GDM1 (cell line): ENCODE data around the gene TRIM4.
"Not testable (repeated sequence)": the region's sequence is repeated elsewhere in the genome, so short reads cannot be mapped to it uniquely, and the experiment has no call there.

Experiments
- DNase-seq: peaks from one replicate; lab custom pipeline; 2025; lab: John Stamatoyannopoulos, UW

The TRIM4 gene, protein sequence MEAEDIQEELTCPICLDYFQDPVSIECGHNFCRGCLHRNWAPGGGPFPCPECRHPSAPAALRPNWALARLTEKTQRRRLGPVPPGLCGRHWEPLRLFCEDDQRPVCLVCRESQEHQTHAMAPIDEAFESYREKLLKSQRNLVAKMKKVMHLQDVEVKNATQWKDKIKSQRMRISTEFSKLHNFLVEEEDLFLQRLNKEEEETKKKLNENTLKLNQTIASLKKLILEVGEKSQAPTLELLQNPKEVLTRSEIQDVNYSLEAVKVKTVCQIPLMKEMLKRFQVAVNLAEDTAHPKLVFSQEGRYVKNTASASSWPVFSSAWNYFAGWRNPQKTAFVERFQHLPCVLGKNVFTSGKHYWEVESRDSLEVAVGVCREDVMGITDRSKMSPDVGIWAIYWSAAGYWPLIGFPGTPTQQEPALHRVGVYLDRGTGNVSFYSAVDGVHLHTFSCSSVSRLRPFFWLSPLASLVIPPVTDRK

DNA sequence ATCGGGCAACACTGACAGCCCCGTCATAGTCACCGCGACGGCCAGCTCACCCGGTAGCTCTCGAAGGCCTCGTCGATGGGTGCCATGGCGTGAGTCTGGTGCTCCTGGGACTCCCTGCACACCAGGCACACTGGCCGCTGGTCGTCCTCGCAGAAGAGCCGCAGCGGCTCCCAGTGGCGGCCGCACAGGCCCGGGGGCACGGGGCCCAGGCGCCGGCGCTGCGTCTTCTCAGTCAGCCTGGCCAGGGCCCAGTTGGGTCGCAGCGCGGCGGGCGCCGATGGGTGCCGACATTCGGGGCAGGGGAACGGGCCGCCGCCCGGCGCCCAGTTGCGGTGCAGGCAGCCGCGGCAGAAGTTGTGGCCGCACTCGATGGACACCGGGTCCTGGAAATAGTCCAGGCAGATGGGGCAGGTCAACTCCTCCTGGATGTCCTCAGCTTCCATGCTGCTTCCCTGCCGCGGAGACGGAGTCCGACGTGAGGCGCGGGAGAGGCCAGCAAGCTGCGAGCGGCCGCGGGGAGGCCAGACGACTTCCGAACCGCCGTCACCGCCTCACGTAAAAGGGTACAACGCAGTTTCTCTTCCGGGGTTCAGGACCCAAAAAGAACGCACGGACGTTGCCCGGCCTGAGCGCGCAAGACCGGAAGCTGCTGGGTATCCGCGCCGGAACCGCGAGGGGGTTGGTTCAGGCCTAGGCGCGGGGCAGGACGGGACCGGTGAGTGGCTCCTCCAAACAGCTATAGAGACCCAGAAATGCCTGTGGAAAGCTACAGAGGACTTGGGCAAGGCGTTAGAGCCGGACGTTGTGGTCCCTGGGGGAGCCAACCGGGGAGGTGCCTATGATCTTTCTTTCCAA is at the start of gene TRIM4:
TRIM4 (minus strand) TSS at position 572 of the 855 bp plus-strand sequence; CDS start at position 443, 129 bp downstream.
- DNase-seq = peak; percentile 88

DNA sequence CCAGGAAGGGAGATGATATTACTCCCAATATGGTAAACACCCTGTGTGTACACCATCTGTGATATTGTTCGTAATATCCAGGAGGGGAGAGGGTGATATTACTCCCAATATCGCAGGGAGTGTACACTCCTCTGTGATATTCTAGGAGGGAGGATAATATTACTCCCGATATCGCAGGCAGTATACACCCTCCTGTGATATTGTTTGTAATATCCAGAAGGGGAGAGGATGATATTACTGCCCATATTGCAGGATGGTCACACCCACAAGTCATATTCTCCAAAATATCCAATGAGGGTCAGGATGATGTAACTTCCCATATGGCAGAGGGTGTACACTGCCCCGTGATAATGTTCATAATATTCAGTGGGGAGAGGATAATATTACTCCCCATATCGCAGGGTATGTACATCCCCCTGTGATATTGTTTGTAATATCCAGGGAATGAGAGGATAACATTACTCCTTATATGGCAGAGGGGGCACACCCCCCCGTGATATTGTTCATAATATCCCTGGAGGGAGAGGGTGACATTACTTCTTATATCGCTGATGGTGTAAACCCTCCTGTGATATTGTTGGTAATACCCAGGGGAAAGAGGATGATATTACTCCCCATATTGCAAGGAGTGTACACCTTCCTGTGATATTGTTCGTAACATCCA is 39.4 kb upstream of the TRIM4 start:
- DNase-seq = no peak

DNA sequence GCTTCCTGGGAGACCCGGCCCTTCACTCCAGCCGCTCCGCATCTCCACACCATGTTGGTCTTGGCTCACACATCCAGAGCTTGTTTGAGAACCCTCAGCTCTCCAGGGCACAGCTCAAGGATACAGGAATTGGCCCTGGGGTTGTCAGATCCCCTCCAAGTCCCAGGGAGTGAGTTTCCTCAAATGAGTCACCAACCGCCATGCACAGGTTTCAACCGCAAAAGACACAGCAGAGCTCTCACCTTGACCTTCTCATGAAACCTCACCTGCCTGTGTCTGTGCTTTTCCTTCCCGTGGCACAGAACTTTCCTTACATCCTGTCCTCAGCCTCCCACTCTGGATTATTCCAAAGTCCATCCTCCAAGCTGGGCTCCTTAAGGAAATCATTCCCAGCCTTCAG is 35.9 kb upstream of the TRIM4 start:
- DNase-seq = no peak

DNA sequence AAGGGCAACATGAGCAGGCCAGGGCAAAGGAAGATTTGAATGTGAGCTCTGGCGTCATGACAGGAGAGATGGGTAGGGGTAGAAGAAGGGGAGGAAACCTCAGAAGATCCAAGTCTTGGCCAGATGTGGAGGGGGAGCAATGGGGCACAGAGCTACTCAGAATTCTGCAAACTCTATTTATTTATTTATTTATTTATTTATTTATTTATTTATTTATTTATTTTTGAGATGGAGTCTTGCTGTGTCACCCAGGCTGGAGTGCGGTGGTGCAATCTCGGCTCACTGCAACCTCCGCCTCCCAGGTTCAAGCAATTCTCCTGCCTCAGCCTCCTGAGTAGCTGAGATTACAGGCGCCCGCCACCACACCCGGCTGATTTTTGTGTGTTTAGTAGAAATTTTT is 35.3 kb upstream of the TRIM4 start:
- DNase-seq = not testable (repeated sequence)

DNA sequence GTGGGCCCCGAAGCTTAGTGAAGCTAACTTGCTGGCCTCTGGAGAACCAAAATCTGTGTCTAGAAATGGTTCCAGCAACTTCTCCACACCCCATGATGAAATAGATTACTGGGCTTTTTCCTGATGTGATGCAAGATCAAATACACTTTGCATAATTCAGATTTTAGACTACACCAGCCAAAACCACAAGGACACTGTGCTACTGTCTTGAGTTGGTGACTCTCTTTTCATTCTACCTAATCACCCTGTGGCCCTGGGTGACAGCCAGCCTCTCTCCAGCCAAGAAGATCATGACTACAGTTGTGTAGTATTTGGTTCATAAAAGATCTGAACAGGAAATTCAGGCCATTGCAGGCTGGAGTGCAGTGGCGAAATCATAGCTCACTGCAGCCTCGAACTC is 34.3 kb upstream of the TRIM4 start:
- DNase-seq = no peak

DNA sequence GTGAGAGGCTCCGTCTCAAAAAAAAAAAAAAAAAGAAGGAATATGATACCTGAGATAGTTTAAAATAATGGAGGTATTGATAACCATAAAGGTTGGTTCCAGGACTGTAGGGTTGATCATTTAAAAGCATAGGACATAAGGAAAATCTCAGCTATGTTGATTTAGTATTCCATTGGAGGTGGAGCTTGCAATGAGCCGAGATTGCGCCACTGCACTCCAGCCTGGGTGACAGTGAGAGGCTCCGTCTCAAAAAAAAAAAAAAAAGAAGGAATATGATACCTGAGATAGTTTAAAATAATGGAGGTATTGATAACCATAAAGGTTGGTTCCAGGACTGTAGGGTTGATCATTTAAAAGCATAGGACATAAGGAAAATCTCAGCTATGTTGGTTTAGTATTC is 33.3 kb upstream of the TRIM4 start:
- not testable (repeated sequence) for DNase-seq

DNA sequence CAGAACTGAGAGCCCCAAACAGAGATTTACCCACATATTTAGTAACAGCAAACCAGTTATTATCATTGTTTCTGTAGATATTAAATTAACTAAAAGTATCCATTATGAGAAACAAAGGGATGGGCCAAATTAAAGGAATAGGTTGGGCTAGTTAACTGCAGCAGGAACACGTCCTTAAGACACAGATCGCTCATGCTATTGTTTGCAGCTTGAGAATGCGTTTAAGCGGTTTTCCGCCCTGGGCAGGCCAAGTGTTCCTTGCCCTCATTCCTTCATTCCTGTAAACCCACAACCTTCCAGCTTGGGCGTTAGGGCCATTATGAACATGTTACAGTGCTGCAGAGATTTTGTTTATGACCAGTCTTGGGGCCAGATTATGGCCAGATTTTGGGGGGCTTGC is 31.5 kb upstream of the TRIM4 start:
- DNase-seq = not testable (repeated sequence)

DNA sequence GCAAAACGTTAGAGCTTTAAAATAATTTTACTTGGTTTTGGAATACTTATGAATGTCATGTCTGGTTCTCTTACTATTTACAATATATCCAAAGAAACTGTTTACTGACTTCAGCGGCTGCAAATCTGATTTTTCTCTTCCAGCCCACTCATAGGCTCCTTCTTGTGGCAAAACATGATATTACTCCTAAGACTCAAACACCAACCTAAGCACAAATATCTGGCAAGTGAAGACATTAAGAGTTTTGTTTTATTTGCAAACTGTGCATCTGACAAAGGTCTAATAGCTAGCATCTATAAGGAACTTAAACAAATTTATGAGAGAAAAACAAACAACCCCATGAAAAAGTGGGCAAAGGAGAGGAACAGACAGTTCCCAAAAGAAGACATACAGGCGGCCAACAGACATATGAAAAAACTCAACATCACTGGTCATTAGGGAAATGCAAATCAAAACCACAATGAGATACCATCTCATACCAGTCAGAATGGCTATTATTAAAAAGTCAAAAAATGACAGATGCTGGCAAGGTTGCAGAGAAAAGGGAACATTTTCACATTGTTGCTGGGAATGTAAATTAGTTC is 30.4 kb upstream of the TRIM4 start:
- no peak for DNase-seq

DNA sequence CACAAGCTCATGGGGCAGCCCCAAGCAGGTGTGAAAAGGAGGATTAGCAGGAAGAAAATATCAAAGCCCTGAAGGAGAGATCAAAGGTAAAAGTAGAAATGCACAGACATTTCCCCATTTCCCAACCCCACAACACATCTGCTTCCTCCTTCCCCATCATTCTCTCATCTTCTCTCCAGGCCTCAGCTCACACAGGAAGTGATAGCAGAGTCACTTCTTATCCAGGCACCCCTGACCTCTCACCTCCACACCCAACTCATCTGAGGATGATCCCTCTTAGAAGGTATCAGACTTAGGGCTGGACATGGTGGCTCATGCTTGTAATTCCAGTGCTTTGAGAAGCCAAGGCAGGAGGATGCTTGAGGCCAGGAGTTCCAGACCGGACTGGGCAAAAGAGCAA is 28.3 kb upstream of the TRIM4 start:
- DNase-seq = no peak

DNA sequence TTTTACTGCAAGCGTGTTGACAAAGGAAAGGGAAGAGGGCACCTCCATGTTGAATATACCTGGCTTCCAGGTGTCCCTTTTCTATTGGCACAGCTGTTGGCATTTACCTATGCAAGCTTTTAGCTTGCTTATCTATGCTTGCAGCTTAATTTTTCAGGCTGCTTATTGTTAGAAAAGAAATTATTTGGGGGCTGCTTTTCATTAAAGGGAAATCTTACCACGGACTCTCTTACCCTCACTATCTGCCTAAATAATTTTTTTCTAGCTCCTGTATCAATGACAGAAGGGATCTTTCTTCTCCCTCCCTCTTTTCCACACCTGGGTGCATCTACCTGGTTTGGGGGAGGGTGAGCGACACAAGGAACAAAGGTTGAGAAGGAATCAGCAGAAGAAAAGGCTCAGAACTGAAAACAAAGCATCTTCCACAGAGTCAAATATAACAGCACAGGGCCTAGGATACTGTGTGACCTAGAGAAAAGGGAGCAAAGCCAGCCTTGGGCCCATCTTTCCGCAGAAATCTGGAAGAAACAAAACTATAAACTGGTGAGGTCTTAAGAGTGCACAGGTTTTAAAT is 25.3 kb upstream of the TRIM4 start:
- DNase-seq = no peak

DNA sequence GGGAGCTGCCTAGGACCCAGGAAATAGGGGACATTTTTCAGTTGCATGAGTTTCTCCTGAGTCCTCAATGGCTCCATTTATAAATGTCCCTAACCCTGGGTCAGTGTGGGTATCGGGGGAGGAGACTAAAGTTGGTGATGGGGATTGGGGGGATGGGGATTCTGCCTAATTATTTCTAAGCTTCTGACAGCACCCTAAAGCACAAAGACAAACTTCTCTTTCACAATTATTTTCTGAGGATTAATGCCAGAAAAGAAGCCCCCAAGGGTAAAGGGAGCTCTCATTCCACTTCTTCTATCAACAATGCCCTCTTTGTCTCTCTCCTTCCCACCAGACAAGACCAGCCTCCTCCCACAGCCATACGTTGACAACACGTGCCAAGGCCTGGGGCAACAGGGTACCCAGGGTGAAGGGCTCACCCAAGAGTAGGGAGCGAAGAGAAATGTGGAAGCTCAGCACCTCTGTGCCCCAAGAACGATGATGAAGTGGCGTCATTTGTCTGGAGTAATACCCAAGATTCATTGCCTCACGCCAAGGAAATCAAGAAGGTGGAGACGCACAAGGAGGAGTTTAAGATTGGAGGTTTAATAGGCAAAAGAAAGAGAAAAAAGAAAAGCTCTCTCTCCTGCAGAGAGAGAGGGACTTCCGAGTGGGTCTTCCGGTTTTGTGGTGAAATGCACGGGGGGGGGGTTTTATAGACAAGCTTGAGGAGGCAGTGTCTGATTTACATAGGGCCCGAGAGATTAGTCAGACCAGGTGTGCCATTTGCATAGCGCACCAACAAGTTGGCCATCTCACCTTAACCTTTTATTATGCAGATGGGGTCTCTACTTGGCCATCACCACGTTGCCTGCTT is 24.5 kb upstream of the TRIM4 start:
- no peak for DNase-seq

DNA sequence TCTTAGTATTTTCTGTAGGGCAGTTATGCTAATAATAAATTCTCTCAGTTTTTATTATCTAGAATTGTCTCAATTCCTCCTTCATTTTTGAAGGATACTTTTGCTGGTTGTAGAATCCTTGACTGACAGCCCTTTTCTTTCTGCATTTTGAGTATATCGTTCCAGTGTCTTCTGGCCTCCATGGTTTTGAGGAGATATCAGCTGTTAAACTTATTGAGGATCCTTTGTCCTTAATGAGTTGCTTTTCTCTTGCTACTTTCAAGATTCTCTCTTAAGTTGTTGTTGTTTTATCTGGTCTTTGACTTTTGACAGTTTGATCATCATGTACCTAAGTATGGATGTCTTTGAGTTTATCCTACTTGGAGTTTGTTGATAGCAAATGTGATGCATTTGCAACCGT is 19.0 kb upstream of the TRIM4 start:
- no peak for DNase-seq

DNA sequence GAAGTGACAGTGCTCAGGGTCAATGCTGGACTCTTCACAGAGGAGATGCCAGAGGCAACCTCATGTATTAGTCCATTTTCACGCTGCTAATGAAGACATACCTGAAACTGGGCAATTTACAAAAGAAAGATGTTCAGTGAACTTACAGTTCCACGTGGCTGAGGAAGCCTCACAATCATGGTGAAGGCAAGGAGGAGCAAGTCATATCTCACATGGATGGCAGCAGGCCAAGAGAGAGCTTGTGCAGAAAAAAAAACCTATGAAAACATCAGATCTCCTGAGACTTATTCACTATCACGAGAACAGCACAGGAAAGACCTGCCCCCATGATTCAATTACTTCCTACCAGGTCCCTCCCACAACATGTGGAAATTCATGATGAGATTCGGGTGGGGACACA is 15.7 kb upstream of the TRIM4 start:
- DNase-seq = not testable (repeated sequence)

DNA sequence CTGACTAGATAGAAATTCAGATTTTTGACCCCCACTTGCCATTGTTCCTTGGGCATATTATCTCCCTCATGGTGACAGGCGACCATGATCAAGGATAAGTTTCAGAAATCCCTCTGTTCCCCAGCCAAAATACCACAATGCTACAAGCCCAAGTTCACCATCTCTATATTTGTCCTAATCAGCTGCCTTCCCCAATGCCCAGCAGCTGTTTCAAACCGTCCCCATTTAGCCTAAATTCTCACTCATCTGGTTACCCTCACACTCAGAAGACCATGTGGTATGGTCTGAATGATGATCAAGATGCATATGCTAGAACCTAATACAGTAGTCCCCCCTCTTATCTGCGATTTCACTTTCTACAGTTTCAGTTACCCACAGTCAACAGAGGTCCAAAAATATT is 11.0 kb upstream of the TRIM4 start:
- no peak for DNase-seq

DNA sequence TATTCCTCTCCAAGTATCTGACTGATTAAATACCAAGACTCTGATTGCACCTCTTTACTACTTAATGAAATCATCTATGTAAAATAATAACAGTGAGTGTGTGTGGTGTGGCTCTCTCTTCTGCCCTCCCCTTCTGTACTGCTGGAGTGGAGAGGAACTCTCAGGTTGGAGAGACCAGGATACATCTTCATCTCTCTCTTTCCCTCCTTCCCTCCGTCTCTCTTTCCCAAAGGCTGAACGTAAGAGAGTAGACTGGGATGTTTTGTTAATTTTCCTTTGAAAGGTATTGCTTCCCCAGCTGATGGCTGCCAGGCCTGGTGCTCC is 10.4 kb upstream of the TRIM4 start:
- DNase-seq = no peak

DNA sequence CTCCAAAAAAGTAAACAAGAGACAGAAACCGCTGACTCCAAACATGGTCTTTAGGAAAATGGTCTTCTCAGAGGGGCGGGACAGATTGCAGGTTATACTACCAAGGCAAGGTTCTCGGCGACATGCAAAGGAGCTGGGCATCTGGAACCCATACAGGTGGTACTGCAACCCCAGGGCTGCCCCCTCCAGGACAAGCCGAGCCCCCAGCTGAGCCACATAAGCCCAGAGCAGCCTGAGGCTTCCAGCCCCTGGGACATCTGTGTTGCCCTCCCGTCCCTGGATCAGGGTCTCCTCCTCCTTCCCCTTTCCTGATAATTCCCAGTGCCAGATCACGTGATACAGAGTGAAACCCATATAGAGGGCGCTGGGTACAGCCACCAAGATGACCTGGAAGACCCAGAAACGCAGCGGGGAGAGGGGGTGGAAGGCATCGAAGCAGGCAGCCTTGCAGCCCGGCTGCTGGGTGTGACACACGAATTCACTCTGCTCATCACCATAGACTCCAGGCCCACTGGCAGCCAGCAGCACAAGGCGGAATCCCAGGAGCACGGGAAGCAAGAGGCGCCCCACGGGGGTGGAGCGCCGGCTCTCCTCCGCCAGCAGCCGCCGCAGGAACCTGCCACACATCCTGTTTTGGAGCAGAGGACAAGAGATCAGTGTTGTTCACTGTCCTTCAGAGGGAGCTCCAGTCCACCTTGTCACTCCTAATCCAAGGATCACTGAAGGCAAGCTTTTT is 9.8 kb upstream of the TRIM4 start, which contains the start of gene GJC3:
GJC3 (minus strand) TSS at position 627 of the 736 bp plus-strand sequence; CDS start at position 627, 0 bp downstream.
- peak; percentile 66 for DNase-seq

DNA sequence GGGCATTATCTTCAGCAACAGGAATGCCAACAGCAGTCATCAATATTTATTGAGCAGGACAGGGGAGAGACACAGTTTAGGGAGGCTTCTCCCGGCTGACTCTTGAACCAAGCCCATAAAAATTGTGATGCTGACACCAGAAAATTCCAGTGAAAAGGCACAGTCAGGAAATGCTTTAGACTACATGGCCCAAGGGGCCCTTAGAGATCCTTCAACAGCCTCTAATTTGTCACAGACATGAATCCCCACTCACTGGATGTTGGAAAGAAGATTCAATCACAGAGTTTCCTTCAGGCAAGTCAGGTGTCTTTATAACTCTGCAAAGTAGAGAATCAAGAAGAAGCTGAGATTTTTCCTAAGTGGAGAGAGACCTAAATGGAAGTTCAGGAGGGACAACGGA is 8.9 kb upstream of the TRIM4 start:
- no peak for DNase-seq

DNA sequence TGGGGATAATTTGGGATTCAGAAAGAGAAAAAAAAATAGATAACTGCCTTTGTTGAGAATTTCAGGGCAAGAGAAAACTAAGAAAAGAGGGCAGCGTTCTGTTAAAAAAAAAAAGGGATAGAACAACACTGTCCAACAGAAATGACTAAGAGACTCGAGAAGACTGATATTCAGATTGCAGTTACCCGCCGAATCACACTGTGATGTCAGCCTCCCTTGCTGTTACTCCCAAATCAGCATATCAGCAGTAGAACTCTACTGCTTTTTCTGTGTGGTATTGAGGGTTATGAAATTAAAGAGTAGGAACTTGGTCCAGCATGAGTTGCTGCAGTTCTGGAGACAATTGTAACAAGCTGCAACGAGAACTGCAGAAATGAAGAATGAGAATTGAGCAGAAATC is 8.2 kb upstream of the TRIM4 start:
- DNase-seq = no peak

DNA sequence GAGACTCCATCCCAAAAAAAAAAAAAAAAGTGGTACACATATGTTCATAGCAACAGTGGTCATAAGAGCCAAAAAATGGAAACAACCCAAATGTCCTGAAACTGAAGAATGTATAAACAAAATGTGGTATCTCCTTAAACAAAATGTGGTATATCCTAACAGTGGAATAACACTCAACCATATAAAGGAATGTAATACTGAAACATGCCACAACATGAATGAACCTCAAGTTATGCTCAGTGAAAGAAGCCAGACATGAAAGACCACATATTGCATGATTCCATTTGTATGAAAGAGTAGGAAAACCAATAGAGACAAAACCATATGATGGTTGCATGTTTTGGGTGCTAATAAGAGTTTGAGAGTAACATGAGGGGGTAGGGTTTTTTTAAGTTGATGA is 7.0 kb upstream of the TRIM4 start:
- no peak for DNase-seq

DNA sequence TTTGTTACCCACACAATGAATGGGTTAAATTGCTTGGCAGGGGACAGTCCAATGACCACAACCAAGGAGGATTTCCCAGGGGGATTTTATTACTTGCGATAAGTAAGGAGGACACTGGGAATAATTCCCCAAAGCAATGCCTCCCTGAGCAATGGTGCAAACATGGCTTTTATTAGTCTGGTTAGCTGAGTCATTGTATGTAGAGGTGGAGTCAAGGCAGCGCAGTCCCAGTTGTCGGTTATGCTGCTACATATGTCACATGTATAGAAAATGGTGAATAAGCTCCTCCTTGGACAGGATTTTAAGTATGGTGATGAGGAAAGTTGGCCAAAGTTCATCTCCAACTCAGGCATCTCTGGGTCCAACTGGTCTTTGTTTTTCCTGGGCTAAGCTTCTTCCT is 3.9 kb upstream of the TRIM4 start:
- DNase-seq = no peak
